ENCODE data around the gene ITIH3.

The ITIH3 gene

DNA sequence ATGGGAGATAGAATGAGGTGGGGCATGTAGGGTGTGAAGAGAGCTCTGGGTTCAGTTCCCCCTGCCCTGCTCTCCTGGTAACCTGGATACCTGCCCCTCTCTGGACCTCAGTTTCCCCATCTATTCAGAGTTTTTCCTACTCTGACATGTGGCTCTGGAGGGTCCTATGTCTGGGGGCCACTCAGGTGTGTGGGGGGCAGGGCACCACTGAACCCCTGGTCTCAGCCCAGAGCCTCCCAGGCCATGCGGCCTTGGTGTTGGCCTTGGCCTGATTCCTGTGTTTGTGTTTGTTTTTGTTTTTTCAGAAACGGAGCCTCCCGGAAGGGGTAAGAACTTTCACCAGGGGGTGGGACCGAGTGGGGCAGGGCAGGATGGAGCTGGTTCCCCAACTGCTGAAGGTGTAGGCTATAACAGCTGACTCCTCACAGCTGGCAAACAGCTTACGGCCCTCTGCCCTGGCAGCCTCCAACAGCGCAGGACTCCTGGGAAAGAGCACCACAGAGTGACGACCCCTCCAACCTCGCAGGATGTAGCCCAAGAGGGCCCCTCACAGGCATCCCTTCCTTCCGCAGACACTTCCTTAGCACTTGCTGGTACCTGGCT, 803 bp downstream of the ITIH3 start:
- no peak for DNase-seq (ENCODE audit: low read depth, low spot score)

GRCh38 chr3:52796411-52796810, 1.8 kb downstream of the ITIH3 start:
- no peak for DNase-seq (ENCODE audit: low read depth, low spot score)

DNA sequence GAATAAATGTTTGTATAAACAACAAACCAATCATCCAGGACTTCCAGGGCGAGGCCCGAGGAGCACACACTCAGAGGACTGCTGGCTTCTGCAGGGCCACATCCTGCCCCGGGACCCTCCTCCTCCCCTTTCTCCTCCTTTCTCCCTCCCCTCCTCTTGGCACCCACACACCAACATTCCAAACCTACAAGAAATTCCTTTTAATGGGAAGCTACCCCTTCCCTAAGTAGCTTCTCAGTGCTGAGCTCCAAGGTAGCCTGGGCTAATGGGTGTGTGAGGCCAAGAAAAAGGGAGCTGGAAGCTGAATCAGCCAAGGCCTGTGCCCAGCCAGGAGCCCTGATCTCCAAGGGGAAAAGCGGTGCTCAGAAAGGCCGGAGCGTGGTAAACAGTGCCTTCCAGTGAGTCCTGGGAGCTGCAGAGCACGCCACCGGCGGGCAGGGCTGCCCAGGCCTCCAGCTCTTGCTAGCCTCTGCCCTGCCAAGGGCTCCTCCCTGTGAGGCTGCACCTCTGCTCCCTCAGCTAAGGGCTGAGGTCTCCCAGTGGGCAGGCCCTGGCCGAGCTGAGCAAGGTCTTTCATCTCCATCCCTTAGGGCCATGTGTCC, 3.9 kb downstream of the ITIH3 start:
- peak; percentile 44 for DNase-seq (ENCODE audit: low read depth, low spot score)

GRCh38 chr3:52798978-52799476, 4.4 kb downstream of the ITIH3 start:
- DNase-seq (ENCODE audit: low read depth, low spot score) = no peak

GRCh38 chr3:52800079-52800478, 5.5 kb downstream of the ITIH3 start:
- DNase-seq (ENCODE audit: low read depth, low spot score) = no peak

- no peak for DNase-seq (ENCODE audit: low read depth, low spot score)
These were observed 7.2 kb downstream of the ITIH3 start for GRCh38 chr3:52801839-52802238.

GRCh38 chr3:52805270-52806039, 10.9 kb downstream of the ITIH3 start:
- DNase-seq (ENCODE audit: low read depth, low spot score) = no peak

GRCh38 chr3:52809149-52809548, 14.6 kb downstream of the ITIH3 start:
- no peak for DNase-seq (ENCODE audit: low read depth, low spot score)

GRCh38 chr3:52809662-52810377, 15.2 kb downstream of the ITIH3 start:
- no peak for DNase-seq (ENCODE audit: low read depth, low spot score)

- no peak for DNase-seq (ENCODE audit: low read depth, low spot score)
These were observed 16.3 kb downstream of the ITIH3 start for GRCh38 chr3:52810923-52811322.

- DNase-seq (ENCODE audit: low read depth, low spot score) = no peak
These were observed 16.9 kb downstream of the ITIH3 start for GRCh38 chr3:52811452-52812011.

GRCh38 chr3:52813810-52814209, 19.2 kb downstream of the ITIH3 start:
- DNase-seq (ENCODE audit: low read depth, low spot score) = no peak

DNA sequence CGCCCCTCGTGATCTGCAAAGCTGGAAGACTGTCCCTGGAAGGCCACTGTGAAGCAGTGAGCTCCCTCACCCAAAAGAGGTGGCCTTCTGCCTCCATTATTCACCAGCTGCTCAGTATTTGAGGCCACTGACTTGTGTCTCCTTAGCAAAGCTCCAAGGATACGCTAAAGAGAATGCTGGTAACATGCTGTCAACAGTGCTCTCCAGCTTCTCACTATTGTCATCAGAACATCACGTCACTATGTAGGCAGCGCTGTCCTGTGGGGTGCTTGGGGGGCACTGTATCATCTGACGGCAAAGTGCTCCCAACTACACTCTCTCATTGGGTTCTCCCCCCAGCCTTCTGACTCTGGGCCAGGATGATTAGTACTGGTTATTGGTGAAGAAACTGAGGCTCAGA, 21.6 kb downstream of the ITIH3 start:
- DNase-seq (ENCODE audit: low read depth, low spot score) = no peak

- DNase-seq (ENCODE audit: low read depth, low spot score) = no peak
These were observed 22.1 kb downstream of the ITIH3 start for GRCh38 chr3:52816654-52817053.

DNA sequence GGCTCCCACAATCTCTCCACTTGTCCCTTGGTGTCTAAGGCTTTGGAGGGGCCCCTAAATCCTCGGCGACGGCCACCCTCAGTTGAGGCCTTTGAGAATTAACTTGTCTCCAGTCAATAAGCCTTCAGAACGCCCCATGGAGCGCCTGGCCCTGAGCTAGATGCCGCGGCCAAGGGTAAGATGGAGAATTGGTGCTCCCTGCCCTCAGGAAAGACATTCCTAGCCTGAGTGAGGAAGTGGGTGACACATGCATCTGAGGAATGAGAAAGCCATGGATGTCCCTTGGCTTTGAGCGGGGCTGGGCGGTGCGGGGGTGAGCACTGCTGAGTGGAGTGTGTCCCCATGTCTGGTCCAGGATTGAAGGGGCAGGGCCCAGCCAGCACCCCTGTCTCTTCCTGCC, 22.6 kb downstream of the ITIH3 start:
- no peak for DNase-seq (ENCODE audit: low read depth, low spot score)

GRCh38 chr3:52817860-52818259, 23.3 kb downstream of the ITIH3 start:
- DNase-seq (ENCODE audit: low read depth, low spot score) = no peak

- no peak for DNase-seq (ENCODE audit: low read depth, low spot score)
These were observed 25.3 kb downstream of the ITIH3 start for GRCh38 chr3:52819936-52820335.

- DNase-seq (ENCODE audit: low read depth, low spot score) = peak; percentile 33
These were observed 26.1 kb downstream of the ITIH3 start for GRCh38 chr3:52820736-52821135.

- no peak for DNase-seq (ENCODE audit: low read depth, low spot score)
These were observed 27.8 kb downstream of the ITIH3 start for GRCh38 chr3:52822363-52822762.

DNA sequence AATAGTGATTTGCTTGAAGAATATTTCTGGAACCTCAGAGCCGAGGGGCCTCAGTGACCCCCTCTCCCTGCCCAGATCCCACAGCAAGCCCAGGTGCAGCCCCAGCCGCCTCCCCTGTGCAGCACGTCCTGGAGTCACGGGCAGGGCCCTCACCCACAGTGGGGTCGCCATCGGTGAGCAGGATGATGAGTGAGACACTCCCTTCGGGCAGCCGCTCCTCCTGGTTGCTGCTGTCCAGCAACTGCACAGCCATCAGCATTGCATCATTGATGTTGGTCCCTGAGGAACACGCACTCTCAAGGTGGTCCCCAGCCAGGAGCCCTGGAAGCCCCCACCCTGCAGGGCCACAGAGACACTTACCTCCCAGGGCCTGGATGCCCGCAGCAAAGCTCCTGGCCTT, 29.4 kb downstream of the ITIH3 start:
- no peak for DNase-seq (ENCODE audit: low read depth, low spot score)

GRCh38 chr3:52827441-52827840, 32.8 kb downstream of the ITIH3 start:
- peak; percentile 30 for DNase-seq (ENCODE audit: low read depth, low spot score)

DNA sequence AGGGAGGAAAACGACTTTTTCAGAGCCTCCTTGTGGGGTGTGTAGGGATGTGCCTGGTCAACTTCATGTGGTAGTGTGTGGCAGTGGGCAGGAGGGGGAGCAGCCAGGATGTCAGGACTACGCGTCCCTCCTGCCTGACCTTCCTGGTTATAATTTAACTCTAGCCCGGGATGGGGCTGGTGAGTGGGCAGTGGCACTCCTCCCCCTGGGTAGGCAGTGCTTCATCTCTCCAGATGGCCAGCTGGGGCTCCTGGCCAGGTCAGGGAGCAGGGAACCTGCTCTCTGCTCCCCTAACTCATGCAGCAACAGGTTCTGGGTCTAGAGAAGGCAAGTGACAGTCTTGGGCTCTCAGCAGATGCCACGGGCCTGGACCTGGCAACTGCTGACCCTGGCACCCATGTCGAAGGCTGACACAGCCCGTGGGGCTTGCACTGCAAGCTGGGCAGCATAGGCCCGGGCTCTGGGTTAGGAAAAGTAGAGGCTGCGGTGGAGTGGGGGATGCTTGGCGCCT, 33.3 kb downstream of the ITIH3 start:
- DNase-seq (ENCODE audit: low read depth, low spot score) = no peak
